ENCODE measurements around the gene PDZD2.

Gene PDZD2

DNA sequence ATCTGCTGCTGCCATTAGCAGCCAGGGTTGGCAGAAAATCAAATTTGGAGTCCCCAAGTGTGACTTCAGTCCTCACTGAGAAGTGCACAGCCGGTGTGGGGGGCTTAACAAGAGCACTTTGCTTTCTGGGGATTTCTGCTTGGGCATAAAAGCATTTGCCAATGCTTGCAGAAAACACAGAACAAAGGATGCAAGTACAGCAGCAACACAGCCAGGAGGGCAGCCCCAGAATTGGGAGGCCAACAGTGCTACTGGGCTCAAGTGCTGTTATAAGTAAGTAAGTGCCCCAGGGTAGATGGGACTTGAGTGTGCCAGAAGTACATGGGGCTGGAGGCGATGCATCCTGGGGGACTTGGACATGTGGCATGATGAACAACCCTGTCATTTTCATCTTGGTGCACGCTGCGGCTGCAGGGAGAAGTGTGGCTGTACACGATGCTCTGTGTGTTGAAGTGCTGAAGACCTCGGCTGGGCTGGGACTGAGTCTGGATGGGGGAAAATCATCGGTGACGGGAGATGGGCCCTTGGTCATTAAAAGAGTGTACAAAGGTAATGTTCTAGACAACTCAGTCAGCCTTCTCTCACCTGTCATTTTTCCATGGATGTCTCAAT lies 461.9 kb downstream of the PDZD2 start:
- Histone ChIP-seq H3K79me2 (no peaks in the 10 kb centered on the region), H3K4me1 (no peaks in the 10 kb centered on the region), H2AFZ (no peak overlapping the region), H3K27ac (no peak overlapping the region), H3K9me3 (ENCODE audit: control insufficient read depth, low read length) (no peaks in the 10 kb centered on the region), H3K4me2 (ENCODE audit: low read length) (no peak overlapping the region), H3K27me3 (ENCODE audit: control insufficient read depth, insufficient read depth, low read length) (no peaks in the 10 kb centered on the region), H3K4me3 (ENCODE audit: low read depth, low read length) (no peak overlapping the region), H3K36me3 (ENCODE audit: control insufficient read depth, insufficient read depth, low read length) (no peaks in the 10 kb centered on the region), H3K9ac (no peak overlapping the region)
- TF ChIP-seq, protein P1, sequence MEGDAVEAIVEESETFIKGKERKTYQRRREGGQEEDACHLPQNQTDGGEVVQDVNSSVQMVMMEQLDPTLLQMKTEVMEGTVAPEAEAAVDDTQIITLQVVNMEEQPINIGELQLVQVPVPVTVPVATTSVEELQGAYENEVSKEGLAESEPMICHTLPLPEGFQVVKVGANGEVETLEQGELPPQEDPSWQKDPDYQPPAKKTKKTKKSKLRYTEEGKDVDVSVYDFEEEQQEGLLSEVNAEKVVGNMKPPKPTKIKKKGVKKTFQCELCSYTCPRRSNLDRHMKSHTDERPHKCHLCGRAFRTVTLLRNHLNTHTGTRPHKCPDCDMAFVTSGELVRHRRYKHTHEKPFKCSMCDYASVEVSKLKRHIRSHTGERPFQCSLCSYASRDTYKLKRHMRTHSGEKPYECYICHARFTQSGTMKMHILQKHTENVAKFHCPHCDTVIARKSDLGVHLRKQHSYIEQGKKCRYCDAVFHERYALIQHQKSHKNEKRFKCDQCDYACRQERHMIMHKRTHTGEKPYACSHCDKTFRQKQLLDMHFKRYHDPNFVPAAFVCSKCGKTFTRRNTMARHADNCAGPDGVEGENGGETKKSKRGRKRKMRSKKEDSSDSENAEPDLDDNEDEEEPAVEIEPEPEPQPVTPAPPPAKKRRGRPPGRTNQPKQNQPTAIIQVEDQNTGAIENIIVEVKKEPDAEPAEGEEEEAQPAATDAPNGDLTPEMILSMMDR (IDR thresholded peaks at IDR 0.05), result no peak

DNA sequence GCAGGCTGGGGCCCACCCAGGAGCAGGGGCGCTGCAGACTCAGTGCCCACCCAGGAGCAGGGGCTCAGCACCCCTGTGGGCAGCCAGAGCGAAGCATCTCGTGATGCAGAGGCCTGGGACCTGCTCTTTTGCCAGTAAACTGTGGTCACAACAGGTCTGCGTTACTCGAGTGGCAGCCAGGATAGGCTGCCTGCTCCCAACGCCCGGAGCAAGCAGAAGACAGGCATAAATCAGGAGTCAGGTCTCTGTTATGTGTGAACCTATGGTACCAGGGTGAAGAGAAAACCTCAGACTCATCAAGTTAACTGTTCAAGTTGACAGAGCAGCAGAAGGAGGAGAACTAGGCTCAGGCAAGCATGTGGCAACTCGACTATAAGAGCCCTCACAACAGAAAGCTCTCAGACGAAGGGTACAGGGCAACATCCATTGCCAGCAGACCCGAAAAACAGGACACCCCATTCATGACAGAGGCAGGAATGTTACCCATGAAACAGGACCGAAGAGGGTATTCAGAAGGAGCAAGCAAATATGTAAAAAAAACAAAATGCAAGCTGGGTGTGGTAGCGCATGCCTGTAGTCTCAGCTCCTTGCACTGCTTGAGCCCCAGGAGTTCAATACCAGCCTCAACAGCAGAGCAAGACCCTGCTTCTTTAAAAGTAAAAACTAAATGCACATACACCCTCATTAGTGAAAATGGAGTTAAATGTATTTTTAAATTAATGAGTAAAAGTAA lies 463.5 kb downstream of the PDZD2 start:
- no peaks in the 10 kb centered on the region for H3K9me3 ChIP-seq (ENCODE audit: control insufficient read depth, low read length)
- no peaks in the 10 kb centered on the region for H3K79me2 ChIP-seq
- H3K27me3 ChIP-seq (ENCODE audit: control insufficient read depth, insufficient read depth, low read length), result no peaks in the 10 kb centered on the region
- no peak overlapping the region for H3K27ac ChIP-seq
- no peak overlapping the region for H3K4me2 ChIP-seq (ENCODE audit: low read length)
- H2AFZ ChIP-seq, result no peak overlapping the region
- TF ChIP-seq, protein P1 (IDR thresholded peaks at IDR 0.05), result no peak
- no peak overlapping the region for H3K4me3 ChIP-seq (ENCODE audit: low read depth, low read length)
- no peaks in the 10 kb centered on the region for H3K4me1 ChIP-seq
- no peak overlapping the region for H3K9ac ChIP-seq
- no peaks in the 10 kb centered on the region for H3K36me3 ChIP-seq (ENCODE audit: control insufficient read depth, insufficient read depth, low read length)

DNA sequence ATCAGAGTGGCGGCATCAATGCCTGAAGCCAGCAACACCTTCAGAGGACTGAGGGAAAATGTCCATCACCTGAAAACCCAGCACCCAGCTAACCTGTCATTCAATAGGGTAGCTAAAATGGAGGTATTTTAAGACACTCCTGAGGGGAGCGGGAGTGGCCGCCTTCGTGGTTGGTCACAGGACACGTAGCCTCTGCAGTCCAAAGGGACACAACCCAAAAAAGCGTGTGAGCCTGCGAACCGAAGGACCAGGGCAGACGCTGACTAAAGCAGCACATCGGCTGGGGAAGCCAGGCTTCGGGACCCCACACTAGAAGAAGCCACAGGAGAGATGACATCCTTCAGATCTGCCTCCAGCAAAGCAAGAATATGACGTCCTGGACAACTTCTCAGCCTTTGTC lies 464.6 kb downstream of the PDZD2 start:
- no peak overlapping the region for H3K4me3 ChIP-seq (ENCODE audit: low read depth, low read length)
- H3K9me3 ChIP-seq (ENCODE audit: control insufficient read depth, low read length), result no peaks in the 10 kb centered on the region
- no peak overlapping the region for H2AFZ ChIP-seq
- H3K27ac ChIP-seq, result no peak overlapping the region
- no peaks in the 10 kb centered on the region for H3K4me1 ChIP-seq
- H3K9ac ChIP-seq, result no peak overlapping the region
- no peaks in the 10 kb centered on the region for H3K27me3 ChIP-seq (ENCODE audit: control insufficient read depth, insufficient read depth, low read length)
- no peaks in the 10 kb centered on the region for H3K79me2 ChIP-seq
- no peak overlapping the region for H3K4me2 ChIP-seq (ENCODE audit: low read length)
- H3K36me3 ChIP-seq (ENCODE audit: control insufficient read depth, insufficient read depth, low read length), result no peaks in the 10 kb centered on the region
- TF ChIP-seq, protein P1 (IDR thresholded peaks at IDR 0.05), result no peak

DNA sequence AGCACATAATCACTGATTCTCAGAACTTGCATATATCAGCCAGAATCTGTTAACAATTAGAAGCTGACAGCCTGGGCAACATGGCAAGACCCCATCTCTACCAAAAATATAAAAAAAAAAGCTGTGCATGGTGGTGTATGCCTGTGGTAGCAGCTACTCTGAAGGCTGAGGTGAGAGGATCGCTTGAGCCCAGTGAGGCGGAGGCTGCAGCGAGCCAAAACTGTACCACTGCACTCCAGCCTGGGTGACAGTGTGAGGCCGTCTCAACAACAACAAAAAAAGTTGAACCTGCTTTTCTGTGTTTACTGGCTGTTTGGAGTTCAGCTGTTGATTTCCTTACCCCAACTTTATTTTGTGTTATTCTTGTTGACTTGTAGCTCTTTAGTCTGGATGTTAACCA lies 468.4 kb downstream of the PDZD2 start:
- Histone ChIP-seq H3K4me1 (no peaks in the 10 kb centered on the region), H2AFZ (no peak overlapping the region), H3K27me3 (ENCODE audit: control insufficient read depth, insufficient read depth, low read length) (no peaks in the 10 kb centered on the region), H3K27ac (no peak overlapping the region), H3K4me2 (ENCODE audit: low read length) (no peak overlapping the region), H3K9me3 (ENCODE audit: control insufficient read depth, low read length) (no peaks in the 10 kb centered on the region), H3K36me3 (ENCODE audit: control insufficient read depth, insufficient read depth, low read length) (no peaks in the 10 kb centered on the region), H3K9ac (no peak overlapping the region), H3K79me2 (no peaks in the 10 kb centered on the region), H3K4me3 (ENCODE audit: low read depth, low read length) (no peak overlapping the region)
- TF ChIP-seq, protein P1 (IDR thresholded peaks at IDR 0.05), result no peak

DNA sequence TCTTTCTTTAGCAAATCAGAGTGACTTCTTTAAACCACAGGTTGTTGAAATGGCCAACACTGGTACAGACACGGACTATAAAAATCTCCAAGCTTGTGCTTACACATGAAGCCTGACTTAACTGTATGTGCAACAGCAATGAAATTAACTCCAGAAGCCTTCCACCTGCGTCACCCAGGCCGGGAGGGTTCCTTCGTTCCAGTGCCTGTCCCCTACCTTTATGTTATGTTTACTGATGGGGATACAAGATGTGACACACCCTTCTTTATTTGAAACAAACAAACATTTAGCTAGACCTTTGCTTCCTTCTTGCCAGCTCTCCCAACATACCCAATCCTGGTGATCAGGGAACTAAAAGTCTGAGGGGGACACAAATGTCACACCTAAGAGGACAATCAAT lies 469.2 kb downstream of the PDZD2 start:
- Histone ChIP-seq H3K79me2 (no peaks in the 10 kb centered on the region), H3K36me3 (ENCODE audit: control insufficient read depth, insufficient read depth, low read length) (no peaks in the 10 kb centered on the region), H3K27me3 (ENCODE audit: control insufficient read depth, insufficient read depth, low read length) (no peaks in the 10 kb centered on the region), H3K4me3 (ENCODE audit: low read depth, low read length) (no peak overlapping the region), H3K4me1 (no peaks in the 10 kb centered on the region), H3K4me2 (ENCODE audit: low read length) (no peak overlapping the region), H3K9ac (no peak overlapping the region), H2AFZ (no peak overlapping the region), H3K27ac (no peak overlapping the region), H3K9me3 (ENCODE audit: control insufficient read depth, low read length) (no peaks in the 10 kb centered on the region)
- TF ChIP-seq, protein P1 (IDR thresholded peaks at IDR 0.05), result no peak
